Lung microvascular endothelial cell (primary cell): ENCODE measurements around the gene SERPINB6. TPM values are rescaled to one million over a fixed set of nuclear protein-coding genes. Genes with fewer than 3 reads are reported as not detected.
"Not testable (repeated sequence)": the region's sequence is repeated elsewhere in the genome, so short reads cannot be mapped to it uniquely, and the experiment has no call there.

ENCODE experiments used
- DNase-seq, 2 donors: peaks; one replicate each; pipeline versions ENCODE4 v3.0.0 to v3.0.0-alpha.2; 2010; ENCODE audit warnings: low read depth in 2 of 2
- total RNA-seq: library from RNA; depleted of rRNA; stranded (reverse); fragments of >200 nt; gene quantifications from 2 replicates; pipeline ENCODE4 v1.2.1, GENCODE V29; 2014

SERPINB6 gene
- total RNA-seq, 1 donor from 2014 or later = 79.0 TPM

- no peak for DNase-seq
These were observed 56.2 kb downstream of the SERPINB6 start for GRCh38 chr6:2915150-2915549.

- DNase-seq = no peak
These were observed 57.1 kb downstream of the SERPINB6 start for GRCh38 chr6:2914318-2914660.

GRCh38 chr6:2913621-2914317, 57.6 kb downstream of the SERPINB6 start:
- DNase-seq = no peak

GRCh38 chr6:2911171-2911570, 60.2 kb downstream of the SERPINB6 start:
- DNase-seq = no peak

GRCh38 chr6:2909718-2910117, 61.6 kb downstream of the SERPINB6 start:
- peak in 1 of 2 donors; percentile 25 for DNase-seq

- DNase-seq = not testable (repeated sequence)
These were observed 62.2 kb downstream of the SERPINB6 start for GRCh38 chr6:2909051-2909606.

GRCh38 chr6:2908516-2908915, 62.9 kb downstream of the SERPINB6 start:
- DNase-seq = not testable (repeated sequence)

- not testable (repeated sequence) for DNase-seq
These were observed 67.8 kb downstream of the SERPINB6 start for GRCh38 chr6:2903411-2904185.

GRCh38 chr6:2901645-2902502, 69.5 kb downstream of the SERPINB6 start:
- not testable (repeated sequence) for DNase-seq

GRCh38 chr6:2900821-2901644, 70.3 kb downstream of the SERPINB6 start:
- DNase-seq = peak; percentile 55 to 60

GRCh38 chr6:2900221-2900807, 71.1 kb downstream of the SERPINB6 start:
- DNase-seq = peak in 1 of 2 donors; percentile 63

GRCh38 chr6:2899596-2899995, 71.8 kb downstream of the SERPINB6 start:
- DNase-seq = no peak

Other genes starting within 250 kb of the SERPINB6 start
- gene MYLK4, start 220.6 kb downstream of the SERPINB6 start, total RNA-seq = 0.40 and 0.44 TPM in 2 replicates
- 31.2 and 42.7 TPM in 2 replicates for gene WRNIP1, start 206.2 kb downstream of the SERPINB6 start, total RNA-seq
- gene SERPINB1, start 129.7 kb downstream of the SERPINB6 start, total RNA-seq = 3.8 and 21.8 TPM in 2 replicates
- gene SERPINB9, start 68.3 kb downstream of the SERPINB6 start, total RNA-seq = 38.5 and 70.2 TPM in 2 replicates
- gene NQO2, start 28.3 kb upstream of the SERPINB6 start, total RNA-seq = 7.6 and 8.5 TPM in 2 replicates
- 15.9 and 22.4 TPM in 2 replicates for gene RIPK1, start 96.9 kb upstream of the SERPINB6 start, total RNA-seq
- 7.9 and 8.5 TPM in 2 replicates for gene BPHL, start 147.1 kb upstream of the SERPINB6 start, total RNA-seq
- gene TUBB2A, start 186.0 kb upstream of the SERPINB6 start, total RNA-seq = 34.9 and 43.5 TPM in 2 replicates